Trophoblast cell (in vitro differentiated cells and primary cell): ENCODE data around the gene UNC45A.

ENCODE experiments used
- DNase-seq, 2 donors: peaks; one replicate each; pipeline ENCODE4 v3.0.0-alpha.2; 2016
- H2AFZ ChIP-seq: 2 replicates; pipeline ENCODE4 v1.6.1; 2013; ENCODE audit warnings: low read length, moderate library complexity, mild to moderate bottlenecking; ENCODE audit not compliant: insufficient read depth, poor library complexity
- H2AK5ac ChIP-seq: 2 replicates; pipeline ENCODE4 v1.6.1; 2013; ENCODE audit warnings: mild to moderate bottlenecking, low read length
- H2BK120ac ChIP-seq: 2 replicates; pipeline ENCODE4 v1.6.1; 2013; ENCODE audit warnings: low read length, mild to moderate bottlenecking, moderate library complexity; ENCODE audit not compliant: insufficient read depth, poor library complexity
- H2BK12ac ChIP-seq: 2 replicates; pipeline ENCODE4 v1.6.1; 2013; ENCODE audit warnings: mild to moderate bottlenecking, low read length, moderate library complexity
- H2BK5ac ChIP-seq: 2 replicates; pipeline ENCODE4 v1.6.1; 2013; ENCODE audit warnings: low read length, low read depth, moderate library complexity, mild to moderate bottlenecking; ENCODE audit not compliant: poor library complexity
- H3K14ac ChIP-seq: 2 replicates; pipeline ENCODE4 v1.6.1; 2013; ENCODE audit warnings: mild to moderate bottlenecking, low read length
- H3K18ac ChIP-seq: 2 replicates; pipeline ENCODE4 v1.6.1; 2013; ENCODE audit warnings: mild to moderate bottlenecking, low read length
- H3K23ac ChIP-seq: 2 replicates; pipeline ENCODE4 v1.6.1; 2013; ENCODE audit warnings: low read length
- H3K27ac ChIP-seq: 2 replicates; pipeline ENCODE4 v1.5.1; 2013; ENCODE audit warnings: low read depth, mild to moderate bottlenecking, inconsistent platforms, low read length, moderate library complexity
- H3K27me3 ChIP-seq: 2 replicates; pipeline ENCODE4 v1.6.1; 2013; ENCODE audit warnings: inconsistent platforms, mild to moderate bottlenecking, low read length, moderate library complexity; ENCODE audit not compliant: insufficient read depth
- H3K36me3 ChIP-seq, 2 experiments: 1 replicate in 1 of 2; 2 replicates in 1 of 2; pipeline ENCODE4 v1.6.1; 2013; ENCODE audit warnings: low read length in 2 of 2, mild to moderate bottlenecking in 2 of 2, moderate library complexity in 1 of 2; ENCODE audit not compliant: insufficient read depth in 2 of 2, control insufficient read depth in 1 of 2
- H3K4ac ChIP-seq: 2 replicates; pipeline ENCODE4 v1.6.1; 2013; ENCODE audit warnings: low read depth, mild to moderate bottlenecking, low read length, moderate library complexity
- H3K4me1 ChIP-seq, 2 experiments: 1 replicate in 1 of 2; 2 replicates in 1 of 2; pipeline ENCODE4 v1.6.1; 2013; ENCODE audit warnings: low read length in 2 of 2, mild to moderate bottlenecking in 2 of 2, moderate library complexity in 1 of 2; ENCODE audit not compliant: insufficient read depth in 2 of 2, control insufficient read depth in 1 of 2
- H3K4me2 ChIP-seq: 2 replicates; pipeline ENCODE4 v1.6.1; 2013; ENCODE audit warnings: inconsistent platforms, mild to moderate bottlenecking, low read length, moderate library complexity
- H3K4me3 ChIP-seq: 2 replicates; pipeline ENCODE4 v1.5.1; 2013; ENCODE audit warnings: mild to moderate bottlenecking, low read depth, low read length, inconsistent platforms
- H3K79me1 ChIP-seq: one replicate; pipeline ENCODE4 v1.6.1; 2013; ENCODE audit warnings: low read length
- H3K79me2 ChIP-seq: 2 replicates; pipeline ENCODE4 v1.6.1; 2013; ENCODE audit warnings: low read length, mild to moderate bottlenecking; ENCODE audit not compliant: control insufficient read depth, insufficient read depth, poor library complexity
- H3K9ac ChIP-seq: 2 replicates; pipeline ENCODE4 v1.6.1; 2013; ENCODE audit warnings: mild to moderate bottlenecking, low read length
- H3K9me3 ChIP-seq: 2 replicates; pipeline ENCODE4 v1.6.1; 2013; ENCODE audit warnings: low read depth, mild to moderate bottlenecking, control low read depth, inconsistent platforms, low read length; ENCODE audit not compliant: insufficient read depth
- H4K12ac ChIP-seq: 2 replicates; pipeline ENCODE4 v1.6.1; 2013; ENCODE audit warnings: low read depth, mild to moderate bottlenecking, low read length, moderate library complexity
- H4K8ac ChIP-seq: 2 replicates; pipeline ENCODE4 v1.6.1; 2013; ENCODE audit warnings: low read depth, mild to moderate bottlenecking, low read length, moderate library complexity
- H4K91ac ChIP-seq: one replicate; pipeline ENCODE4 v1.6.1; 2013; ENCODE audit warnings: low read depth, mild to moderate bottlenecking, low read length, moderate library complexity
- WGBS: extraction: QIAGEN DNeasy Blood & Tissue Kit; methylation state at CpG from one replicate; pipeline ENCODE4 v1.1.7; 2013; ENCODE audit warnings: missing lambda C conversion rate; ENCODE audit not compliant: insufficient read length, insufficient coverage; ENCODE audit errors: extremely low coverage; 5-methylcytosine and 5-hydroxymethylcytosine counted together

The UNC45A gene

DNA sequence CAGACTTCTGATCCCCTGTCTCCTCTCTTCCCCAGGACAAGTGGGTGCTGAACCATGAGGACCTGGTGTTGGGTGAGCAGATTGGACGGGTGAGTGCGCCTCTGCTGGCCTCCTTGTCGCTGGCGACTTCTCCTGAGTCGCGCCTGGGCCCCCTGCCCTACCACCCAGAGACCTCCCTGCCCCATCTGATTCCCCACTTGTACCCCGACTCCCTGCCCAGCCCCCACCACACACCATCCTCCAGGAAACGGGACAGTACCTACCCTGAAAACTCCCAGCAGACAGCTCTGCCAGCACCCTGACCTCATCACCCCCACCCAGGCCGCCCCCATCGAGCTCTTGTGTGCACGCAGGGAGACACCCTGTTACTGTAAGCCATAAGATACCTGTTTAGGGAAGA, 43.1 kb upstream of the UNC45A start:
- no peak overlapping the region for H3K4me2 ChIP-seq
- no peak overlapping the region for H2AFZ ChIP-seq
- no peaks in the 10 kb centered on the region for H3K27me3 ChIP-seq
- no peak overlapping the region for H3K23ac ChIP-seq
- H4K8ac ChIP-seq, result no peak overlapping the region
- no peak overlapping the region for H4K12ac ChIP-seq
- no peak overlapping the region for H4K91ac ChIP-seq
- no peaks in the 10 kb centered on the region for H3K4me1 ChIP-seq
- no peaks in the 10 kb centered on the region for H3K79me1 ChIP-seq
- H3K4me3 ChIP-seq, result no peak overlapping the region
- H3K27ac ChIP-seq, result no peak overlapping the region
- no CpG with 5 or more reads among the region's 11 CpGs for WGBS
- no peak overlapping the region for H2BK120ac ChIP-seq
- H3K9ac ChIP-seq, result no peak overlapping the region
- no peak overlapping the region for H2BK5ac ChIP-seq
- peaks cover 60 to 66% of the 10 kb centered on the region in 2 experiments for H3K36me3 ChIP-seq
- no peak overlapping the region for H3K18ac ChIP-seq
- no peak overlapping the region for H3K4ac ChIP-seq
- no peaks in the 10 kb centered on the region for H3K79me2 ChIP-seq
- DNase-seq, result no peak
- no peak overlapping the region for H2BK12ac ChIP-seq
- H3K14ac ChIP-seq, result no peak overlapping the region
- no peak overlapping the region for H2AK5ac ChIP-seq
- H3K9me3 ChIP-seq, result peaks cover 4% of the 10 kb centered on the region

DNA sequence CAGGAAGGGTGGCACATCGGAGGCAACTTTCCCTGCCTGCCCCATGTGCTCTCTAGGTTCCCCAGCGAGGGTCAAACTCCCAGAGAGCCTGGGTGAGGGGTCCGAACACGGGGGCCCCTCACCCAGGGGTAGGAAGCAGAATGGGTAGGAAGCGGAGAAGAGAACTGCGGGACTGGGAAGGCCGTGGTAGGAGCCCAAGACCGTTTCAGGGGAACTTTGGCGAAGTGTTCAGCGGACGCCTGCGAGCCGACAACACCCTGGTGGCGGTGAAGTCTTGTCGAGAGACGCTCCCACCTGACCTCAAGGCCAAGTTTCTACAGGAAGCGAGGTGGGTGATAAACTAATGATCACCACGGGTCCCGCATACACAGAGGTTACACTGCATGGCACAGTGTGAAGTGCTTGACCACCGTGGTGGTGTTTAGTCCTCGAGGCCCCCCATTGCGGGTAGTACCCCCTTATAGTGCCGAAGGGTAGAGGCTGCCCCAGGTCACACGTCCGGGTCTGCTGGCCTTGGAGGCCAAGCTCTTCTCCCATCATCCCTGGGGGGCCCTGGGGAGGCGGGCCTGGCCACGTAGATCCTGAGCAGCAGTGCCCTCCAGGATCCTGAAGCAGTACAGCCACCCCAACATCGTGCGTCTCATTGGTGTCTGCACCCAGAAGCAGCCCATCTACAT, 42.4 kb upstream of the UNC45A start:
- Histone ChIP-seq H3K4ac (no peak overlapping the region), H3K9me3 (peaks cover 4% of the 10 kb centered on the region), H3K18ac (no peak overlapping the region), H2BK12ac (no peak overlapping the region), H2BK5ac (no peak overlapping the region), H3K9ac (no peak overlapping the region), H3K14ac (no peak overlapping the region), H3K36me3 (peaks cover 59 to 61% of the 10 kb centered on the region in 2 experiments), H3K4me1 (no peaks in the 10 kb centered on the region), H3K23ac (no peak overlapping the region), H4K91ac (no peak overlapping the region), H2BK120ac (no peak overlapping the region), H3K79me2 (no peaks in the 10 kb centered on the region), H3K79me1 (no peaks in the 10 kb centered on the region), H2AK5ac (no peak overlapping the region), H3K27me3 (no peaks in the 10 kb centered on the region), H3K4me2 (no peak overlapping the region), H2AFZ (no peak overlapping the region), H3K4me3 (no peak overlapping the region), H4K8ac (no peak overlapping the region), H3K27ac (no peak overlapping the region), H4K12ac (no peak overlapping the region)
- no CpG with 5 or more reads among the region's 29 CpGs for WGBS
- DNase-seq, result no peak

DNA sequence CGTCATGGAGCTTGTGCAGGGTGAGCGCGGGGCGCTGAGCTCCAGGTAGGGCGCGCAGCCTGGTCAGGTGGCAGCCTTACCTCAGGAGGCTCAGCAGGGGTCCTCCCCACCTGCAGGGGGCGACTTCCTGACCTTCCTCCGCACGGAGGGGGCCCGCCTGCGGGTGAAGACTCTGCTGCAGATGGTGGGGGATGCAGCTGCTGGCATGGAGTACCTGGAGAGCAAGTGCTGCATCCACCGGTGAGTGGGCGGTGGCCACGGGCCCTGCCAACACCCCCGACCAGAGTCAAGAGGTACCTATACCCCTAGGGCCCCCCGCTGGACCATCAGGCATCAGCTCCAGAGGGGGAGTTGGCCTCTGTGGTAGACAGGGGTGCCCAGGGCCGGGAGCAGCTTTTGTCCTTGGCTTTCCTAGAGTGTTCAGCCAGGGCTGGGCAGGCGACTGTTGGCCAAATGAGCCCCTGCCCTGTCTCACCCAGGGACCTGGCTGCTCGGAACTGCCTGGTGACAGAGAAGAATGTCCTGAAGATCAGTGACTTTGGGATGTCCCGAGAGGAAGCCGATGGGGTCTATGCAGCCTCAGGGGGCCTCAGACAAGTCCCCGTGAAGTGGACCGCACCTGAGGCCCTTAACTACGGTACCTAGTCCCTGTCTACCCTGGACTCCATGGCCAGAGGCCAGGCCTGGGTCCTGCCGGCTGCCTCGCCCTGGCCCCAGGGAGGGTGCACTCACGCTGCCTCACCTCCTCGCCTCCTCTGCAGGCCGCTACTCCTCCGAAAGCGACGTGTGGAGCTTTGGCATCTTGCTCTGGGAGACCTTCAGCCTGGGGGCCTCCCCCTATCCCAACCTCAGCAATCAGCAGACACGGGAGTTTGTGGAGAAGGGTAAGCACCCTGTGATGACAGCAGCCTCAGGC, 41.7 kb upstream of the UNC45A start:
- Histone ChIP-seq H3K79me2 (no peaks in the 10 kb centered on the region), H3K23ac (no peak overlapping the region), H3K4me2 (no peak overlapping the region), H4K8ac (no peak overlapping the region), H3K27me3 (no peaks in the 10 kb centered on the region), H4K12ac (no peak overlapping the region), H3K36me3 (peaks cover 59 to 61% of the 10 kb centered on the region in 2 experiments), H3K27ac (no peak overlapping the region), H2BK12ac (no peak overlapping the region), H2AK5ac (no peak overlapping the region), H3K9me3 (peaks cover 4% of the 10 kb centered on the region), H2AFZ (no peak overlapping the region), H2BK120ac (no peak overlapping the region), H3K4ac (no peak overlapping the region), H3K79me1 (no peaks in the 10 kb centered on the region), H4K91ac (no peak overlapping the region), H3K4me1 (no peaks in the 10 kb centered on the region), H2BK5ac (no peak overlapping the region), H3K18ac (no peak overlapping the region), H3K9ac (no peak overlapping the region), H3K4me3 (no peak overlapping the region), H3K14ac (no peak overlapping the region)
- DNase-seq, result no peak
- no CpG with 5 or more reads among the region's 33 CpGs for WGBS

DNA sequence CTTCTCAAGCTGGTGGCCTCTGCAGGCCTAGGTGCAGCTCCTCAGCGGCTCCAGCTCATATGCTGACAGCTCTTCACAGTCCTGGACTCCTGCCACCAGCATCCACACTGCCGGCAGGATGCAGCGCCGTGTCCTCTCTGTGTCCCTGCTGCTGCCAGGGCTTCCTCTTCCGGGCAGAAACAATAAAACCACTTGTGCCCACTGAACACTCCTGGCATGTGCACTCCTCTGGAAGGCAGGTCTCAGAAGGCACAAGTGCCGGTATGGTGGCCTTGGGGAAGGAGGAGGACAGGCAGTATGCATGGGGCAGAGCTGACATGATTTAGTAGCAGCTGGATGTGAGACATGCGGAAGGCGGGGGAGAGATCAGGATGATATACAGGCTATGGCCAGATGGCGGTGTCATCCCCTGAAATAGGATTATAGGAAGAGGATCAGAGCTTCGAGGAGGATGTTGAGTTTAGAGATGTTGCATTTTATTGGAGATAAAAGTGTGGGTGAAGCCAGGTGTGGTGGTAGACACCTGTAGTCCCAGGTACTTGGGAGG, 39.4 kb upstream of the UNC45A start:
- Histone ChIP-seq H3K18ac (no peak overlapping the region), H3K9me3 (peaks cover 2% of the 10 kb centered on the region), H2BK120ac (no peak overlapping the region), H3K36me3 (peaks cover 43 to 45% of the 10 kb centered on the region in 2 experiments), H3K27me3 (no peaks in the 10 kb centered on the region), H4K91ac (no peak overlapping the region), H3K79me1 (no peaks in the 10 kb centered on the region), H3K79me2 (no peaks in the 10 kb centered on the region), H2BK12ac (no peak overlapping the region), H3K9ac (no peak overlapping the region), H2BK5ac (no peak overlapping the region), H3K4me3 (no peak overlapping the region), H4K12ac (no peak overlapping the region), H3K4me1 (no peaks in the 10 kb centered on the region), H2AK5ac (no peak overlapping the region), H3K27ac (no peak overlapping the region), H2AFZ (no peak overlapping the region), H3K23ac (no peak overlapping the region), H4K8ac (no peak overlapping the region), H3K4me2 (no peak overlapping the region), H3K14ac (no peak overlapping the region), H3K4ac (no peak overlapping the region)
- no peak for DNase-seq
- WGBS, result no CpG with 5 or more reads among the region's 10 CpGs
